Epithelial cell of proximal tubule (primary cell): ENCODE results near the gene ZBTB12. TPM values are rescaled to one million over a fixed set of nuclear protein-coding genes. Genes with fewer than 3 reads are reported as not detected.
"Not testable (repeated sequence)": the region's sequence is repeated elsewhere in the genome, so short reads cannot be mapped to it uniquely, and the experiment has no call there.

Source experiments
- DNase-seq: peaks from one replicate; pipeline ENCODE4 v3.0.0-alpha.2; 2011; ENCODE audit warnings: low read depth
- H3K4me3 ChIP-seq: 2 replicates; pipeline ENCODE4 v1.5.1; 2011; ENCODE audit warnings: low read depth, mild to moderate bottlenecking, low read length
- total RNA-seq: library from RNA; depleted of rRNA; stranded (reverse); fragments of >200 nt; gene quantifications from 2 replicates; pipeline ENCODE4 v1.2.3, GENCODE V29; 2015
- TF ChIP-seq, protein P1 (sequence below): conservative IDR thresholded peaks from 2 replicates; pipeline ENCODE4 v1.5.1; 2012; ENCODE audit warnings: low read depth, mild to moderate bottlenecking, low read length

ZBTB12 gene
- total RNA-seq, 1 donor from 2014 or later: 1.5 TPM

GRCh38 chr6:31935021-31935420 lies 33.1 kb upstream of the ZBTB12 start:
- no peak overlapping the region for H3K4me3 ChIP-seq
- no peak for DNase-seq
- TF ChIP-seq, protein P1, sequence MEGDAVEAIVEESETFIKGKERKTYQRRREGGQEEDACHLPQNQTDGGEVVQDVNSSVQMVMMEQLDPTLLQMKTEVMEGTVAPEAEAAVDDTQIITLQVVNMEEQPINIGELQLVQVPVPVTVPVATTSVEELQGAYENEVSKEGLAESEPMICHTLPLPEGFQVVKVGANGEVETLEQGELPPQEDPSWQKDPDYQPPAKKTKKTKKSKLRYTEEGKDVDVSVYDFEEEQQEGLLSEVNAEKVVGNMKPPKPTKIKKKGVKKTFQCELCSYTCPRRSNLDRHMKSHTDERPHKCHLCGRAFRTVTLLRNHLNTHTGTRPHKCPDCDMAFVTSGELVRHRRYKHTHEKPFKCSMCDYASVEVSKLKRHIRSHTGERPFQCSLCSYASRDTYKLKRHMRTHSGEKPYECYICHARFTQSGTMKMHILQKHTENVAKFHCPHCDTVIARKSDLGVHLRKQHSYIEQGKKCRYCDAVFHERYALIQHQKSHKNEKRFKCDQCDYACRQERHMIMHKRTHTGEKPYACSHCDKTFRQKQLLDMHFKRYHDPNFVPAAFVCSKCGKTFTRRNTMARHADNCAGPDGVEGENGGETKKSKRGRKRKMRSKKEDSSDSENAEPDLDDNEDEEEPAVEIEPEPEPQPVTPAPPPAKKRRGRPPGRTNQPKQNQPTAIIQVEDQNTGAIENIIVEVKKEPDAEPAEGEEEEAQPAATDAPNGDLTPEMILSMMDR: no peak

- TF ChIP-seq, protein P1: no peak
- no peak for DNase-seq
- H3K4me3 ChIP-seq: no peak overlapping the region
Observed at GRCh38 chr6:31933537-31933936, 31.7 kb upstream of the ZBTB12 start.

- DNase-seq: not testable (repeated sequence)
Observed at GRCh38 chr6:31932137-31932536, 30.3 kb upstream of the ZBTB12 start.

GRCh38 chr6:31930962-31931361 lies 29.1 kb upstream of the ZBTB12 start:
- TF ChIP-seq, protein P1: no peak
- no peak for DNase-seq

More at GRCh38 chr6:31932137-31932536, 30.3 kb upstream of the ZBTB12 start:
- not testable (repeated sequence) for H3K4me3 ChIP-seq

GRCh38 chr6:31928672-31928939 lies 26.7 kb upstream of the ZBTB12 start:
- H3K4me3 ChIP-seq: no peak overlapping the region
- no peak for DNase-seq
- TF ChIP-seq, protein P1: no peak

More at GRCh38 chr6:31930962-31931361, 29.1 kb upstream of the ZBTB12 start:
- no peak overlapping the region for H3K4me3 ChIP-seq

GRCh38 chr6:31927863-31928671 lies 26.2 kb upstream of the ZBTB12 start:
- no peak for DNase-seq
- TF ChIP-seq, protein P1: no peak
- H3K4me3 ChIP-seq: peak overlapping the region; percentile 39

- DNase-seq: no peak
- H3K4me3 ChIP-seq: peak within 1 kb of the TSS; percentile 39
- TF ChIP-seq, protein P1: no peak
Observed at GRCh38 chr6:31927242-31927862, 25.5 kb upstream of the ZBTB12 start, which contains the start of gene C2. Gene C2 (plus strand): TSS chr6:31927717. CDS start chr6:31927753, 36 bp downstream.
